ENCODE measurements around the gene ACSM2B. TPM values are rescaled to one million over a fixed set of nuclear protein-coding genes. Genes with fewer than 3 reads are reported as not detected.

ACSM2B gene
- total RNA-seq, 1 experiment from 2014 or later = not detected

- intact Hi-C loops (cut with micrococcal nuclease) = no loop called here
- Histone ChIP-seq H3K4me3 (ENCODE audit: low read length) (no peak overlapping the region), H3K9ac (ENCODE audit: low read length) (no peak overlapping the region), H3K27ac (ENCODE audit: low read length) (no peak overlapping the region), H3K4me2 (ENCODE audit: low read length) (no peak overlapping the region), H2AFZ (ENCODE audit: low read length) (no peak overlapping the region), H3F3A (ENCODE audit: low read length, unreplicated experiment) (no peaks in the 10 kb centered on the region), H3K4me1 (ENCODE audit: insufficient read depth, low read length) (no peaks in the 10 kb centered on the region), H3K36me3 (ENCODE audit: low read depth, low read length) (no peaks in the 10 kb centered on the region), H3K9me2 (replicated peaks; ENCODE audit: low read length) (no peaks in the 10 kb centered on the region), H3K9me3 (ENCODE audit: low read length) (no peaks in the 10 kb centered on the region), H4K20me1 (ENCODE audit: low read length) (no peaks in the 10 kb centered on the region), H3K27me3 (ENCODE audit: low read length) (0 out of 2 replicates have a peak, but pooled peaks cover 12% of the 10 kb centered on the region), H3K79me2 (ENCODE audit: low read length) (no peaks in the 10 kb centered on the region)
- DNase-seq = no peak
- TF ChIP-seq EZH2 (IDR thresholded peaks at IDR 0.05; ENCODE audit: low read length, unreplicated experiment) = no peak
- TF ChIP-seq EZH2phosphoT487 (IDR thresholded peaks at IDR 0.05; ENCODE audit: borderline replicate concordance, low read length) = no peak
- ChIA-PET POLR2A (ENCODE audit: unreplicated experiment) (no interaction called here), CTCF (no interaction called here)
- no peak for ATAC-seq
- BruUV-seq (replicated peaks) = no TSS peak
These were observed 43.8 kb upstream of the ACSM2B start for GRCh38 chr16:20620003-20620402.

GRCh38 chr16:20617271-20617670 is 41.1 kb upstream of the ACSM2B start:
- no peaks in the 10 kb centered on the region for H3K36me3 ChIP-seq (ENCODE audit: low read depth, low read length)
- H2AFZ ChIP-seq (ENCODE audit: low read length) = no peak overlapping the region
- no peaks in the 10 kb centered on the region for H4K20me1 ChIP-seq (ENCODE audit: low read length)
- POLR2A ChIA-PET (ENCODE audit: unreplicated experiment) = no interaction called here
- no peak overlapping the region for H3K9ac ChIP-seq (ENCODE audit: low read length)
- H3K27ac ChIP-seq (ENCODE audit: low read length) = no peak overlapping the region
- no TSS peak for BruUV-seq (replicated peaks)
- ATAC-seq = no peak
- CTCF ChIA-PET = no interaction called here
- H3K9me3 ChIP-seq (ENCODE audit: low read length) = no peaks in the 10 kb centered on the region
- intact Hi-C loops (cut with micrococcal nuclease) = no loop called here
- DNase-seq = no peak
- 0 out of 2 replicates have a peak, but pooled peaks cover 12% of the 10 kb centered on the region for H3K27me3 ChIP-seq (ENCODE audit: low read length)
- no peaks in the 10 kb centered on the region for H3K79me2 ChIP-seq (ENCODE audit: low read length)
- no peak for TF ChIP-seq EZH2phosphoT487 (IDR thresholded peaks at IDR 0.05; ENCODE audit: borderline replicate concordance, low read length)
- no peak for TF ChIP-seq EZH2 (IDR thresholded peaks at IDR 0.05; ENCODE audit: low read length, unreplicated experiment)
- no peak for TF ChIP-seq CTCF (conservative IDR thresholded peaks at IDR 0.05; ENCODE audit: low read depth, low read length)
- no peak overlapping the region for H3K4me3 ChIP-seq (ENCODE audit: low read length)
- H3F3A ChIP-seq (ENCODE audit: low read length, unreplicated experiment) = no peaks in the 10 kb centered on the region
- no peaks in the 10 kb centered on the region for H3K9me2 ChIP-seq (replicated peaks; ENCODE audit: low read length)
- no peaks in the 10 kb centered on the region for H3K4me1 ChIP-seq (ENCODE audit: insufficient read depth, low read length)
- H3K4me2 ChIP-seq (ENCODE audit: low read length) = no peak overlapping the region

- no TSS peak for BruUV-seq (replicated peaks)
- no peaks in the 10 kb centered on the region for H3K9me2 ChIP-seq (replicated peaks; ENCODE audit: low read length)
- no peak for DNase-seq
- no peaks in the 10 kb centered on the region for H4K20me1 ChIP-seq (ENCODE audit: low read length)
- ChIA-PET POLR2A (ENCODE audit: unreplicated experiment) (no interaction called here), CTCF (no interaction called here)
- ATAC-seq = no peak
- intact Hi-C loops (cut with micrococcal nuclease) = no loop called here
- no peaks in the 10 kb centered on the region for H3K9me3 ChIP-seq (ENCODE audit: low read length)
- no peak overlapping the region for H2AFZ ChIP-seq (ENCODE audit: low read length)
- no peak overlapping the region for H3K27ac ChIP-seq (ENCODE audit: low read length)
- H3K27me3 ChIP-seq (ENCODE audit: low read length) = peaks cover 7% of the 10 kb centered on the region; the same call in 1 of the 2 replicates
- no peaks in the 10 kb centered on the region for H3F3A ChIP-seq (ENCODE audit: low read length, unreplicated experiment)
- no peak for TF ChIP-seq EZH2phosphoT487 (IDR thresholded peaks at IDR 0.05; ENCODE audit: borderline replicate concordance, low read length)
- no peak for TF ChIP-seq EZH2 (IDR thresholded peaks at IDR 0.05; ENCODE audit: low read length, unreplicated experiment)
- TF ChIP-seq CTCF (conservative IDR thresholded peaks at IDR 0.05; ENCODE audit: low read depth, low read length) = no peak
- no peak overlapping the region for H3K4me2 ChIP-seq (ENCODE audit: low read length)
- no peak overlapping the region for H3K9ac ChIP-seq (ENCODE audit: low read length)
- H3K79me2 ChIP-seq (ENCODE audit: low read length) = no peaks in the 10 kb centered on the region
- no peaks in the 10 kb centered on the region for H3K4me1 ChIP-seq (ENCODE audit: insufficient read depth, low read length)
- no peak overlapping the region for H3K4me3 ChIP-seq (ENCODE audit: low read length)
- H3K36me3 ChIP-seq (ENCODE audit: low read depth, low read length) = no peaks in the 10 kb centered on the region
These were observed 38.3 kb upstream of the ACSM2B start for GRCh38 chr16:20614186-20615141.

Measured in PC-3 (cell line).